CD14-positive monocyte (primary cell): Measurements from ENCODE around the gene CNNM3. TPM values are rescaled to one million over a fixed set of nuclear protein-coding genes. Genes with fewer than 3 reads are reported as not detected.

Experiments
- DNase-seq, 3 donors: peaks; one replicate each; pipeline ENCODE4 v3.0.0-alpha.2; 2011 to 2022
- H2AFZ ChIP-seq: 2 replicates; pipeline ENCODE4 v1.6.0; 2012; ENCODE audit warnings: mild to moderate bottlenecking, low read depth, low read length, inconsistent platforms; ENCODE audit not compliant: insufficient read depth, poor library complexity, severe bottlenecking
- H3K27ac ChIP-seq, 2 donors: 1 replicate in 1 of 2; 2 replicates in 1 of 2; pipeline ENCODE4 v1.5.1; 2012 to 2013; ENCODE audit warnings: low read length in 2 of 2, control low read depth in 1 of 2, inconsistent platforms in 1 of 2, low read depth in 1 of 2, mild to moderate bottlenecking in 1 of 2
- H3K27me3 ChIP-seq, 2 donors: one replicate each; pipeline versions ENCODE4 v1.6.0 to v1.6.1; 2011 to 2013; ENCODE audit warnings: low read length in 2 of 2; ENCODE audit not compliant: control insufficient read depth in 2 of 2, insufficient read depth in 2 of 2
- H3K36me3 ChIP-seq, 2 donors: replicated peaks in 1 of 2; 1 replicate in 1 of 2; 2 replicates in 1 of 2; pipeline versions ENCODE4 v1.5.1 to v1.6.1; 2012 to 2013; ENCODE audit warnings: low read length in 2 of 2, control low read depth in 1 of 2, inconsistent platforms in 1 of 2, mild to moderate bottlenecking in 1 of 2; ENCODE audit not compliant: insufficient read depth in 2 of 2, control insufficient read depth in 1 of 2
- H3K4me1 ChIP-seq, 2 donors: 1 replicate in 1 of 2; 2 replicates in 1 of 2; pipeline versions ENCODE4 v1.5.1 to v1.6.1; 2012 to 2013; ENCODE audit warnings: low read length in 2 of 2, control low read depth in 1 of 2, inconsistent platforms in 1 of 2, mild to moderate bottlenecking in 1 of 2, moderate library complexity in 1 of 2; ENCODE audit not compliant: insufficient read depth in 2 of 2, control insufficient read depth in 1 of 2
- H3K4me2 ChIP-seq: replicated peaks from 2 replicates; pipeline ENCODE3; 2012; ENCODE audit warnings: low read length, moderate library complexity, mild to moderate bottlenecking; ENCODE audit not compliant: poor library complexity, severe bottlenecking; ENCODE audit errors: extremely low read depth
- H3K4me3 ChIP-seq, 3 experiments: fragments of 200-600 bp in 1 of 3; sonication (generic) in 1 of 3; replicated peaks in 1 of 3; 1 replicate in 2 of 3; 2 replicates in 1 of 3; pipeline ENCODE4 v1.5.1; 2011 to 2013; ENCODE audit warnings: low read length in 3 of 3, mild to moderate bottlenecking in 3 of 3, control low read depth in 2 of 3, low read depth in 2 of 3, inconsistent platforms in 1 of 3, moderate library complexity in 1 of 3
- H3K79me2 ChIP-seq: 2 replicates; pipeline ENCODE4 v1.6.0; 2012; ENCODE audit warnings: mild to moderate bottlenecking, control low read depth, inconsistent platforms, low read length, moderate library complexity; ENCODE audit not compliant: insufficient read depth
- H3K9ac ChIP-seq: 2 replicates; pipeline ENCODE4 v1.6.0; 2017; ENCODE audit warnings: low read length, mild to moderate bottlenecking; ENCODE audit not compliant: insufficient read depth, poor library complexity, severe bottlenecking
- H3K9me3 ChIP-seq, 2 donors: replicated peaks in 1 of 2; 1 replicate in 1 of 2; 2 replicates in 1 of 2; pipeline versions ENCODE4 v1.5.1 to v1.6.1; 2012 to 2013; ENCODE audit warnings: low read length in 2 of 2, control low read depth in 1 of 2; ENCODE audit not compliant: control insufficient read depth in 1 of 2, insufficient read depth in 1 of 2
- H4K20me1 ChIP-seq: 2 replicates; pipeline ENCODE4 v1.6.0; 2012; ENCODE audit warnings: mild to moderate bottlenecking, low read length, control low read depth, moderate library complexity; ENCODE audit not compliant: insufficient read depth
- H3K27ac Mint-ChIP-seq, 7 donors: one replicate each; pipeline ENCODE4 v1.8.0; 2020; ENCODE audit warnings: mild to moderate bottlenecking in 7 of 7, mixed read lengths in 7 of 7, moderate library complexity in 6 of 7, inconsistent platforms in 2 of 7
- H3K27me3 Mint-ChIP-seq, 3 donors: one replicate each; pipeline ENCODE4 v1.8.0; 2021 to 2022; ENCODE audit warnings: low read depth in 3 of 3, mild to moderate bottlenecking in 3 of 3, mixed read lengths in 3 of 3, moderate library complexity in 3 of 3, inconsistent platforms in 1 of 3
- H3K36me3 Mint-ChIP-seq, 2 donors: one replicate each; pipeline ENCODE4 v1.8.0; 2020; ENCODE audit warnings: mixed read lengths in 2 of 2, inconsistent platforms in 1 of 2, mild to moderate bottlenecking in 1 of 2
- H3K4me1 Mint-ChIP-seq: one replicate; pipeline ENCODE4 v1.8.0; 2020; ENCODE audit warnings: mild to moderate bottlenecking, mixed read lengths
- H3K4me3 Mint-ChIP-seq, 2 donors: one replicate each; pipeline ENCODE4 v1.8.0; 2020; ENCODE audit warnings: mild to moderate bottlenecking in 2 of 2, mixed read lengths in 2 of 2, moderate library complexity in 1 of 2
- H3K9me3 Mint-ChIP-seq, 7 donors: one replicate each; pipeline ENCODE4 v1.8.0; 2020 to 2022; ENCODE audit warnings: mixed read lengths in 7 of 7, mild to moderate bottlenecking in 6 of 7, moderate library complexity in 6 of 7, inconsistent platforms in 2 of 7
- CTCF ChIP-seq: fragments of 200-600 bp; IDR thresholded peaks from one replicate; pipeline ENCODE4 v1.8.0; 2022; ENCODE audit warnings: antibody characterized with exemption, mild to moderate bottlenecking
- WGBS: methylation state at CpG from one replicate; pipeline ENCODE4 v1.1.5; 2013; ENCODE audit warnings: missing lambda C conversion rate; ENCODE audit not compliant: insufficient coverage; 5-methylcytosine and 5-hydroxymethylcytosine counted together
- intact Hi-C, 2 donors: fragments of 100-400 bp; cut with micrococcal nuclease; formaldehyde crosslinking; loops; one replicate each; pipeline versions ENCODE4 v1.15.0 to v1.15.1; 2023
- polyA plus RNA-seq, 3 donors: library from polyadenylated mRNA; depleted of rRNA in 1 of 3; unstranded in 2 of 3; stranded (reverse) in 1 of 3; fragments of 300-500 nt in 2 of 3; fragments of >200 nt in 1 of 3; fragmentation: Illumina TruSeq in 2 of 3; gene quantifications; 1 replicate in 2 of 3; 2 replicates in 1 of 3; pipeline ENCODE4 v1.2.3, GENCODE V29; 2012 to 2021

Gene CNNM3
- polyA plus RNA-seq, 3 donors: 1.2 to 12.0 (median 4.9) TPM

- H3K36me3 Mint-ChIP-seq: peaks cover 0 to 2% of the 10 kb centered on the region in 2 donors
- H3K9me3 Mint-ChIP-seq: peaks cover 0 to 17% (median 0%) of the 10 kb centered on the region in 7 donors
- H3K4me2 ChIP-seq: no peak overlapping the region
- H3K4me1 Mint-ChIP-seq: peaks cover 35% of the 10 kb centered on the region
- H4K20me1 ChIP-seq: no peaks in the 10 kb centered on the region
- H3K9me3 ChIP-seq: peaks cover 0 to 10% of the 10 kb centered on the region in 2 donors
- peaks cover 57 to 96% (median 74%) of the 10 kb centered on the region in 3 donors for H3K27me3 Mint-ChIP-seq
- DNase-seq: peak; percentile 66 to 92 (median 77)
- peaks cover 26 to 83% of the 10 kb centered on the region in 2 donors for H3K27me3 ChIP-seq
- no peak overlapping the region for H3K4me3 ChIP-seq
- no peak for TF ChIP-seq CTCF
- no peaks in the 10 kb centered on the region for H3K79me2 ChIP-seq
- peaks cover 31 to 43% of the 10 kb centered on the region in 2 donors for H3K4me1 ChIP-seq
- no peak overlapping the region for H3K9ac ChIP-seq
- H3K27ac Mint-ChIP-seq: peak overlapping the region in 4 of 7 donors; percentile 16 to 89 (median 49)
- intact Hi-C loops: no loop called here
- H3K36me3 ChIP-seq: no peaks in the 10 kb centered on the region
- peak overlapping the region in 1 of 2 donors; percentile 67 for H3K4me3 Mint-ChIP-seq
- H2AFZ ChIP-seq: no peak overlapping the region
- no peak overlapping the region for H3K27ac ChIP-seq
- WGBS: 29% methylated on average over 8 of the region's 8 CpGs
Observed at GRCh38 chr2:96873651-96874096, 57.6 kb downstream of the CNNM3 start.

- H3K4me3 ChIP-seq: no peak overlapping the region
- H3K79me2 ChIP-seq: no peaks in the 10 kb centered on the region
- H3K4me2 ChIP-seq: no peak overlapping the region
- 15% methylated on average over 9 of the region's 18 CpGs for WGBS
- intact Hi-C loops: no loop called here
- peaks cover 35% of the 10 kb centered on the region for H3K4me1 Mint-ChIP-seq
- DNase-seq: peak; percentile 45 to 90 (median 56)
- peak overlapping the region; percentile 40 to 83 for H3K4me3 Mint-ChIP-seq
- no peak for TF ChIP-seq CTCF
- H3K9me3 ChIP-seq: peaks cover 0 to 10% of the 10 kb centered on the region in 2 donors
- H3K36me3 ChIP-seq: no peaks in the 10 kb centered on the region
- H3K9me3 Mint-ChIP-seq: peaks cover 0 to 17% (median 0%) of the 10 kb centered on the region in 7 donors
- peaks cover 26 to 90% of the 10 kb centered on the region in 2 donors for H3K27me3 ChIP-seq
- H3K4me1 ChIP-seq: peaks cover 27 to 37% of the 10 kb centered on the region in 2 donors
- no peak overlapping the region for H3K27ac ChIP-seq
- peaks cover 62 to 97% (median 79%) of the 10 kb centered on the region in 3 donors for H3K27me3 Mint-ChIP-seq
- no peaks in the 10 kb centered on the region for H4K20me1 ChIP-seq
- H2AFZ ChIP-seq: no peak overlapping the region
- no peak overlapping the region for H3K9ac ChIP-seq
- peaks cover 0 to 2% of the 10 kb centered on the region in 2 donors for H3K36me3 Mint-ChIP-seq
- H3K27ac Mint-ChIP-seq: peak overlapping the region in 5 of 7 donors; percentile 33 to 89 (median 53)
Observed at GRCh38 chr2:96874198-96874831, 58.2 kb downstream of the CNNM3 start.
